ENCODE results near the gene RAB20.

The RAB20 gene

GRCh38 chr13:110521296-110521680 lies 40.2 kb downstream of the RAB20 start:
- TF ChIP-seq GATA3 (IDR thresholded peaks at IDR 0.05; ENCODE audit: low read depth, low read length) (no peak), GATA2 (IDR thresholded peaks at IDR 0.05; ENCODE audit: low read depth, low read length) (no peak)

GRCh38 chr13:110520431-110521295 lies 40.9 kb downstream of the RAB20 start:
- no peak for TF ChIP-seq GATA2 (IDR thresholded peaks at IDR 0.05; ENCODE audit: low read depth, low read length)
- no peak for TF ChIP-seq GATA3 (IDR thresholded peaks at IDR 0.05; ENCODE audit: low read depth, low read length)

GRCh38 chr13:110519506-110519905 lies 42.0 kb downstream of the RAB20 start:
- TF ChIP-seq GATA2 (IDR thresholded peaks at IDR 0.05; ENCODE audit: low read depth, low read length), result no peak
- TF ChIP-seq GATA3 (IDR thresholded peaks at IDR 0.05; ENCODE audit: low read depth, low read length), result no peak

- TF ChIP-seq GATA3 (IDR thresholded peaks at IDR 0.05; ENCODE audit: low read depth, low read length) (no peak), GATA2 (IDR thresholded peaks at IDR 0.05; ENCODE audit: low read depth, low read length) (no peak)
Observed at GRCh38 chr13:110519046-110519445, 42.5 kb downstream of the RAB20 start.

GRCh38 chr13:110518571-110518970 lies 43.0 kb downstream of the RAB20 start:
- no peak for TF ChIP-seq GATA2 (IDR thresholded peaks at IDR 0.05; ENCODE audit: low read depth, low read length)
- no peak for TF ChIP-seq GATA3 (IDR thresholded peaks at IDR 0.05; ENCODE audit: low read depth, low read length)

- TF ChIP-seq GATA3 (IDR thresholded peaks at IDR 0.05; ENCODE audit: low read depth, low read length) (no peak), GATA2 (IDR thresholded peaks at IDR 0.05; ENCODE audit: low read depth, low read length) (no peak)
Observed at GRCh38 chr13:110518226-110518525, 43.3 kb downstream of the RAB20 start.

GRCh38 chr13:110517505-110518225 lies 43.9 kb downstream of the RAB20 start:
- TF ChIP-seq GATA2 (IDR thresholded peaks at IDR 0.05; ENCODE audit: low read depth, low read length) (no peak), GATA3 (IDR thresholded peaks at IDR 0.05; ENCODE audit: low read depth, low read length) (no peak)

GRCh38 chr13:110516500-110516899 lies 45.0 kb downstream of the RAB20 start:
- TF ChIP-seq GATA2 (IDR thresholded peaks at IDR 0.05; ENCODE audit: low read depth, low read length), result no peak
- TF ChIP-seq GATA3 (IDR thresholded peaks at IDR 0.05; ENCODE audit: low read depth, low read length), result no peak

- TF ChIP-seq GATA2 (IDR thresholded peaks at IDR 0.05; ENCODE audit: low read depth, low read length) (no peak), GATA3 (IDR thresholded peaks at IDR 0.05; ENCODE audit: low read depth, low read length) (no peak)
Observed at GRCh38 chr13:110512198-110512740, 49.3 kb downstream of the RAB20 start.

GRCh38 chr13:110511509-110512181 lies 49.9 kb downstream of the RAB20 start:
- no peak for TF ChIP-seq GATA2 (IDR thresholded peaks at IDR 0.05; ENCODE audit: low read depth, low read length)
- TF ChIP-seq GATA3 (IDR thresholded peaks at IDR 0.05; ENCODE audit: low read depth, low read length), result no peak

GRCh38 chr13:110509971-110510786 lies 51.3 kb downstream of the RAB20 start:
- no peak for TF ChIP-seq GATA3 (IDR thresholded peaks at IDR 0.05; ENCODE audit: low read depth, low read length)
- TF ChIP-seq GATA2 (IDR thresholded peaks at IDR 0.05; ENCODE audit: low read depth, low read length), result no peak

GRCh38 chr13:110509478-110509926 lies 52.0 kb downstream of the RAB20 start:
- no peak for TF ChIP-seq GATA3 (IDR thresholded peaks at IDR 0.05; ENCODE audit: low read depth, low read length)
- TF ChIP-seq GATA2 (IDR thresholded peaks at IDR 0.05; ENCODE audit: low read depth, low read length), result no peak

- no peak for TF ChIP-seq GATA3 (IDR thresholded peaks at IDR 0.05; ENCODE audit: low read depth, low read length)
- TF ChIP-seq GATA2 (IDR thresholded peaks at IDR 0.05; ENCODE audit: low read depth, low read length), result no peak
Observed at GRCh38 chr13:110507678-110508381, 53.7 kb downstream of the RAB20 start.

All from SH-SY5Y (cell line).